DMS153 treated with DMSO at 0.1 percent for 48 hours (cell line): Measurements from ENCODE around the gene ST6GAL1.

Source experiments
- DNase-seq: peaks from one replicate; lab custom pipeline; 2025; ENCODE audit not compliant: unreplicated experiment; lab: John Stamatoyannopoulos, UW

Gene ST6GAL1

DNA sequence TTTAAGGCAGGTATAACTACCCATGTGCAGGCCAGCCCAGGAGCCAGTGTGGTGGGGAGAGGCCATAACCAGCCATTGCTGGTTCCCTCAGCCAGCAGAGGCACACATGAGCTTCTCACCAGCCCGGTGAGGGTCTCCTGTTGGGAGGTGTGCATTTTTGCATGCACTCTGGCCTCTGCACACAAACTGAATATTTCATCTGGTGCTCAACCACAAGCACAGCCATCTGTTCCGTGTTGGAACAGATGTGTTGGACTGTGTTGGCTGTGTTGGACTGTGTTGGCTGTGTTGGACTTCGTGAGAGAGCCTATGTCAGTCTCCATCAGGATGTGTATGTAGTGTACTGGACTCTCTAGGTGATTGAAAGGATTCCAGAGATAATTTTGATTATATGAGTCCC, 141.8 kb downstream of the ST6GAL1 start:
- DNase-seq, result no peak

DNA sequence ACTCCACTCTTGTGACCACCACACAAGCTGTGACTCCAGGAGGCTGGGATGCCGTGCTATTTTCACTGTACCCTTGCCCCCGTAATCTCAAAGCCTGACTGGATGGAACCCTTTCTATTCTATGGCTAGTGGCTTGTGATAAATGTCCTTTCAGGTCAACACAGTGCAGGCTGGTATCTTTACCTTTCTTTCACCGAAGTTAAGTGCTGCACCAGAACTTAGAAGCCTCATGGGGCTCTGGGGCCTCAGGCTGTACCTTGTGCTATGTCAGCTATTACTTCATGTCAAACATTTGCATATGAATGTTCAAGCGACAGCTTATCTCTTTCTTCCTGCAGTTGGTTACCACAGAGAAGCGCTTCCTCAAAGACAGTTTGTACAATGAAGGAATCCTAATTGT, 142.2 kb downstream of the ST6GAL1 start:
- no peak for DNase-seq

DNA sequence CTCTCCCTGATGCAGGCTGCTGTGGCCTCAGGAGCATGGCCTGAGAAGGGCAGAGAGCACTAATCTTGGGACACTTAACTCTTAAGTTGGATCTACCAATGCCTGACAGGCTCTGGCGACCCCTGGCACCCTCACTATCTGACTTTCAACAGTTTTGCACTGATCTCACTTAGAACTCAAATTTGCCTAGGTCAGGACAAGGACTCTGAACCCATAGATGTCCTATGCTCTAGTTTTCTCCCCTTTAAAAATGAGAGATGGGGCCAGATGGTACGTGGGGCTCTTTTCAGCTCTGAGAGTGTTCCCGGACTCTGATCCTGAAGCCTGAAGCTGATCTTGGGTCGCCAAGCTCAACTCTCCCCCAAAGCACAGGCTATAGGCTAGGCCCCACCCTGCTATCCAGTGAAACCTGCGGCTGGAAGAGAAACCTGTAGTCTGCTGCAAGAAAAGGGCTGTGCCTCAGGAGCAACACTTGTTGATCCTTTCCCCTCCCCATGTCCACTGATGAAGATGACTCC, 143.3 kb downstream of the ST6GAL1 start:
- DNase-seq, result no peak

DNA sequence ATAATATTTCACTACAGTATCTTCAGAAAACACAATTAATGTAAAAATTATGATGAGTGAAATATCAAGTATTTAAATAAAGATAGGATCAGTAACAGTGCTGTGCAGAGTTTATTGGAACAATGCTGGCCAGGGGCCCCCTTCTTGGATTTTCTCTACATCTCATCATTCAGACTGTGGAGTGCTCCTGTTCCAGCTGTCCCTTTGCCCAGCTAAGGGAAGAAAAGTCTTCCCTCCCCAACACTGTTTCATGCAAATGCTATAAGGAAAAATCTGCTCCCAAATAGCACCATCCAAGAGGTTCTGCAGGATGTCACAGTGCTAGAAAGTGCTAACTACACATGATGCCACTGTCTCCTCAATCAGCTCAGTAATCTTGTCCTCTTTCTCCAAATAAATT, 144.5 kb downstream of the ST6GAL1 start:
- DNase-seq, result no peak

DNA sequence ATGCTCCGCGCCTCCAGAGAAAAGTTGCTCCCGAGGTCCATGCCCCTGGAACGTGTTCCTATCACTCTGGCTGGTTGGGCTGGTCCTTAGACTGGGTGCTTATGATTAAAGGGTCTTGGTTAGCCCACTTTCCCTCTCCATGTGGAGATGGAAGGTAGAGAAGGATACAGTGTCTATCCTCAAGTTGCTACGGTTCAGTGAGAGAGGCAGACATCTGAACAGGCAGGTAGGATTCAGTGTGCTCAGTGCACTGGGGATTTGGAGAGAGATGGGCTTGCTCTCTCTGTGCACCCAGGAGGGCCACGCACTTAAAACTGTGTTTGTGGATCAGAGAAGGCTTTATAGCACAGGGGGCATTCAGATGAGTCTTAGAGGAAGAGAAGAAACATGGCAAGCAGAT, 146.0 kb downstream of the ST6GAL1 start:
- no peak for DNase-seq

DNA sequence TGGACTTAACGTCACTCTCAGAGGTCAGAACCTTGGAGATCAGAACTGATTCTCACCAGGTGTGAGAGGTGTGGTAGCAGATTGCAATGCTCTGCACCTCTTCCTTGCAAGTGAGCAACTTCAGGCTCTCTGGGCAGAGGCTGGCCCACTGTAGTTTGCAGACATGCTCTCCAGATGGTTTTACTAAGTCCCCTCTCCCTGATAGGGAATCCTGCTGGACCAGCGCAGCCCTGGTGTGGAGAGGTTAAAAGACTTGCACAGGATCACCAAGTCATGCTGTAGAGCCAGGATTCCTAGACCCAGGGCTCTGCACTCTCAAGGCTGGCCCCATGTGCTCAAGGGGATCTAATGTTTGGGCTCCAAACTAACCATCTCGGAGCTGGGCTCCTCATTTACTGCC, 146.8 kb downstream of the ST6GAL1 start:
- DNase-seq, result no peak

DNA sequence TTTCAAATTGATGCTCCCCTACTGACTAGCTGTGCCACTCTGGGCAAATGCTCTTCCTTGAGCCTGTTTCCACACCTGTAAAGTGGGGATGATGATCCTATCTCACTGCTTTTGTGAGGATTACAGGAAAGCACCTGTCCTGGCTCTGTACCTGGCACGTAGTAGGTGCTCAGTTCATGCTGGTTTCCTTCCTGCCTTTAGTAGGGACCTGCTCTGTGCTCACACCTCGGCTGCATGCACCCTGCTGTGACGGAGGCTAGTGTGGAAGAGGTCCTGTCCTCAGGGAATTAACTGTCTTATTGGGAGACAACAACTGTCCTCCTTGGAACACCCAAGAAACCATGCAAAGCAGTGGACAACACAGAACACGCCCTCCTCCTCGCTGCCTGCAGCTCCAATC, 147.2 kb downstream of the ST6GAL1 start:
- no peak for DNase-seq

DNA sequence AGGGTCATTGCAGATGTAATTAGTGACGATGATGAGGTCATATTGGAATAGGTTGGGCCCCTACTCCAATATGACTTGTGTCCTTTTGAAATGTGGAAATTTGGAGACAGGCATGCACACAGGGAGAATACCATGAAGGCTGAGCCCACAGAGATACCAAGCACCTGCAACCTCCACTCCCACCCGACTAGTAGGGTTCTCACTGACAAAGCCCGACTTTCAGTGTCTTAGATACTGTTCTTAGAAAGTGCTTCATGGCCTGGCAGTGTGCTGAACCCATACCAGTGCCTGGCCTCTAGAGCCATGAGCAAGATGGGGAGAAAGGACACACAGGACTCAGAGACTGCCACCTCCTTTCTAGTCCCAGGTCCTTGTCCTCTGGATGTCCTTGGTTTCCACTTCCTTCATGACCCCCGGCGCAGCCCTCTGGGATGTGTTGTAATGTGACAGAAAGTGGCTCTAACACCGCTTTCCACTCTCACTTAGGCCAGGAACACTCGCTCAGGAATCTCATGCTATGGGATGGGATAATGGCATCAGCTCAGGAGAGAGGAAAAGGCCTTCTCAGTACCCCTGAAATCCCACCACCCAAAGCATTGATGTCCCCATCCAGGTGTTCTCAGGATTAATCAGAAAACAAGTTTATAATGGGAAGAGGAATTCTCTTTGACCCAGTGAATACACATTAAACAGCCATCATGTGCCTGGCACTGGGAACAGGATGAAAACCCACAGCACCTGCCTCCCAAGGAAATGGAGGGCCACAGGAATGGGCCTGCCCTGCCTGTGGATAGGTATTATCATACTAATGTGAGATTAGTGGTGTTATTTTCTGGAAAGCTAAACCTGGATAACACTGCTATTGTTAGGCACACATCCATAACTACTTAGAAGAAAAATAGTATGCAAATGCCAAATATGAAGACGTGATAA, 149.0 kb downstream of the ST6GAL1 start:
- no peak for DNase-seq

DNA sequence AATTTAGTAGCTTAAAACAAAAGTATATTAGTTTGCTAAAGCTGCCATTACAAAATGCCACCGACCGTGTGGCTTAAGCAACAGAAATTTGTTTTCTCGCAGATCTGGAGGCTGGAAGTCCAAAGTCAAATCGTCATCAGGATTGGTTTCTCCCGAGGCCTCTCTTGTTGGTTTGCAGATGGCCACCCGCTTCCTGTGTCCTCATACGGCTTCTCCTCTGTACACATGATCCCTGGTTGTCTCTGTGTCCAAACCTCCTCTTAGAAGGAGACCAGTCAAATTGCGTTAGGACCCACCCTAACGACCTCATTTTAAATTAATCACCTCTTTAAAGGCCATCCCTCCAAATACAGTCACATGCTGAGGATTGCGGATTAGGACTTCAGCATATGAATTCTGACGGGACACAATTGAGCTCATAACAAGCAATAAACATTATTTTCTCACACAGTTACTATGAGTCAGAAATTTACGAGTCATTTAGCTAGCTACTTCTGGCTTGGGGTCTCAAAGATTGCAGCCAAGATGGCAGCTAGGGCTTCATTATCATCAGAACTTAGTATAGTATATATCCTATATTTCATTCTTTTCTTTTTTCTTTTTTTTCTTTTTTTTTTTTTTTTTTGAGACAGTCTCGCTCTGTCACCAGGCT, 150.6 kb downstream of the ST6GAL1 start:
- no peak for DNase-seq

DNA sequence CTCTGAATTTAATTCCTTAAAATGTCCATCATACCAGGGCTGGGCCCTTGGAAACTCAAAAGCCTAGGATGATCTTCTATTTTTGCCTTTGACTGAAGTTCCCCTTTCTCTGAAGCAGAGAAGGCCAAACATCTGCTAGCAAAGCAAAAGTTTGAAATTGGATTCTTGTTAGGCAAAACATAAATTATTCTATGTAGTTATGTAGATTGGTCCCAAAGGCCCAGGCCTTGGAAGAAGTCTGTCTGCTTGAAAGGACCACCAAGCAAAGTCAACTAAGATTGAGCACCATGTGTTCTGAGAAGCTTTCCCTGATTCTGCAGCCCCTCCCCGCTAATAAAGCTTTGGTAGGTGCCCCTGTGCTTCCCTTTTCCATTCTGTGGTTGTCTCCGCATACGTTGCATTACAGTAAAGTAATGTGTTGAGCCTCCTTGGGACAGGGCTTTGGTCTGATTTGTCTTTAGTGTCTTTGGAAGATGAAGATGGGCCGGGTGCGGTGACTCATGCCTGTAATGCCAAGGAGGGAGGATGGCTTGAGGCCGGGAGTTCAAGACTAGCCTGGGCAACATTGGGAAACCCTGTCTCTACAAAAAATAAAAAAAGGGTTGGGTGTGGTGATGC, 152.5 kb downstream of the ST6GAL1 start:
- no peak for DNase-seq

DNA sequence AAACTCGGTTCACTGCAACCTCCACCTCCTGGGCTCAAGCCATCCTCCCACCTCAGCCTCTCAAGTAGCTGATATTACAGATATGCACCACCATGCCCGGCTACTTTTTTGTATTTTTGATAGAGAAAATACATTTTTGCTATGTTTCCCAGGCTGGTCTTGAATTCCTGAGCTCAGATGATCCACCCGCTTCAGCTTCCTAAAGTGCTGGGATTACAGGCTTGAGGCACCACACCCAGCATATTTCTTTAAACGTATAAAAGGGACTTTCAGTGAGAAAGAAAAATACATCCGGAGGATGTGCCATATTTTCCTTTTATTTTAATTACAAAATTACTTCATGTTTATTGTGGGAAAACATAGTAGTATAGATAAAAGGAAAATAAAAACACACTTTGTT, 153.8 kb downstream of the ST6GAL1 start:
- no peak for DNase-seq

DNA sequence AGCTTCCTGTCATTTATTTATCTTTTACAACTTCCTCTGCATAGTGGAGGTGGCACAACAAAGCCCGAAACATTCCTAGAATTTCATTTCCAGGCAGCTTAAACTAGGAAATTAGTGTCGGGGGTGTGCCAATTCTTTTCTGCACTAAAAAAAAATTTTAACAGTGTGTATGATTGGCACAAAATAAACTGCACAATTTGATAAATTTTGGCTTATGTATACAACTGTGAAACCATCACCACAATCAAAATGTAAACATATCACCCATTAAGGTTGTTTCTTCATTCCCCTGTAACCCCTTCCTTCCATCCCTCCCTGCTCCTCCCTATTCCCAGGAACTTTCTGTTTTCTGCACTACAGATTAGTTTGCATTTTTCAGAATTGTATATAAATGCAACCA, 154.3 kb downstream of the ST6GAL1 start:
- DNase-seq, result no peak

DNA sequence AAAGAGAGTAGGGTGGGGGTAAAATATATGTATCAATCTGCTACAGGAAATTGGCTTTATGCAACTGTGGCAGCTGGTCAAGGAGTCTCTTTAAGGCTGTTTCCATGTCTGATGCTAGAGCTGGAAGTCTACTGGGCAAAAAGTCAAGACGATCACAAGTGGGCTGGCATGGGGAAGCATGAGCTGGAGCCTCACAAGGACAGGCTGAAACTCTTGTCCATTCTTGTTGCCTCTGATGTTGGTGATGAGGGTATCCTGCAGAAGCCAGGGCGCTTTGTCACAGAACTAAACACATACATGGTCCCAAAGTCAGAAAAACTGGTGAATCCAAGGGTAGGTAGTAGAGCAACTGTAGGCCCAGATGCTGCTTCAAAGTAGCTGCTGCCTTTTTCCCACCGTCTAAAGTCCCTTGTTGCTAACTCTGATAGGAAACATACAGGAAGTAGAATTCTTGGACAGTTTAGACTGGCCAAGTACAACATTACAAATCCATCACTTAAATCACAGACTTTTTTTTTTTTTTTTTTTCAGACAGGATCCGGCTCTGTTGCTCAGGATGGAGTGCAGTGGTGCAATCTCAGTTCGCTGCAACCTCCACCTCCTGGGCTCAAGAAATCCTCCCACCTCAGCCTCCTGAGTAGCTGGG, 154.8 kb downstream of the ST6GAL1 start:
- DNase-seq, result no peak

DNA sequence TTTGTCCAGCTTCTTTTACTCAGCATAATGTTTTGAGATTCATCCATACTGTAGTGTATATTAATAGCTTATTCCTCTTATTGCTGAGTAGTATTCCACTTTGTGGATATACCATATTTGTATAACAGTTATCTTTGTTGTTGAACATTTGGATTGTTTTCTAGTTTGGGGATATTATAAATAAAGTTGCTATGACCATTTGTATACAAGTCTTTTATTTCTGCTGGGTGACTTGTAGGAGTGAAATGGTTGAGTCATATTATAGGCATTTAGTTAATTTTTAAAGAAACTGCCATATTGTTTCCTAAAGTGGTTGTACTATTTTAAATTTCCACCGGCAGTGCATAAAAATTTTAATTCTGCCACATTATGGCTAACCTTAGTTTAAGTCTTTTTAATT, 155.6 kb downstream of the ST6GAL1 start:
- no peak for DNase-seq

DNA sequence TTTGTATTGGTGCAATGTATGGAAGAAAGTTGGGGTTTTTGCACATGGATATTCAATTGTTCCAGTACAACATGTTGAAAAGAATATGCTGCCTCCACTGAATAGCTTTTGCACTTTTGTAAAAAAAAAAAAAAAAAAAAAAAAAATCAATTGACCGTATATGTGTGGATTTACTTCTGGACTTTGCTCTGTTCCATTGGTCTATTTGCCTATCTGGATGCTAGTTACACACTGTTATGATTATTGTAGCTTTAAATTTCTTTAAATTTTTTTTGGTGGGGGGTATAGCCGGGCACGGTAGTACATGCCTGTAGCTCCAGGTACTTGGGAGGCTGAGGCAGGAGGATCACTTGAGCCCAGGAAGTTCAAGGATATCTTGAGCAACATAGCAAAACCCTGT, 156.5 kb downstream of the ST6GAL1 start:
- no peak for DNase-seq

DNA sequence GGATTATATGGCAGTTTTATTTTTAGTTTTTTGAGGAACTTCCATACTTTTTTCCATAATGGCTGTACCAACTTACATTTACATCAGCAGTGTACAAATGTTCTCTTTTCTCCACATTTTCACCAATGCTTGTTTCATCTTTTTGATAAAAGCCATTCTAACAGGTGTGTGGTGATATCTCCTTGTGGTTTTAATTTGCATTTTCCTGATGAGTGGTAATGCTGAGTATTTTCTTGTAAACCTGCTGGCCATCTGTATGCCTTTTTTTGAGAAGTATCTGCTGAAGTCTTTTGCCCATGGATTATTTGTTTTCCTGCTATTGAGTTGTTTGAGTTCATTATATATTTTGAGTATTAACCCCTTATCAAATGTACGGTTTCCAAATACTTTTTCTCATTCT, 158.4 kb downstream of the ST6GAL1 start:
- no peak for DNase-seq

DNA sequence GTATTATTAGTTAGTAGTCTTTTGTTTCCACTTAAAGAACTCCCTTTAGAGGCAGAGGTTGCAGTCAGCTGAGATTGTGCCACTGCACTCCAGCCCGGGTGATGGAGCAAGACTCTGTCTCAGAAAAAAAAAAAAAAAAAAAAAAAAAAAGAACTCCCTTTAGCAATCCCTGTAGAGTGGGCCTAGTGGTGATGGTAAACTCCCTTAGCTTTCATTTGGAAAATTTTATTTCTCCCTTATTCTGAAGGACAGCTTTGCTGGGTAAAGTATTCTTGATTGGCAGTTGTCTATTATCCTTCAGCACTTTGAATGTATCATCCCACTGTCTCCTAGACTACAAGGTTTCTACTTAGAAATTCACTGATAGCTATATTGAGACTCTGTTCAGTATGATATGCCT, 163.0 kb downstream of the ST6GAL1 start:
- no peak for DNase-seq

DNA sequence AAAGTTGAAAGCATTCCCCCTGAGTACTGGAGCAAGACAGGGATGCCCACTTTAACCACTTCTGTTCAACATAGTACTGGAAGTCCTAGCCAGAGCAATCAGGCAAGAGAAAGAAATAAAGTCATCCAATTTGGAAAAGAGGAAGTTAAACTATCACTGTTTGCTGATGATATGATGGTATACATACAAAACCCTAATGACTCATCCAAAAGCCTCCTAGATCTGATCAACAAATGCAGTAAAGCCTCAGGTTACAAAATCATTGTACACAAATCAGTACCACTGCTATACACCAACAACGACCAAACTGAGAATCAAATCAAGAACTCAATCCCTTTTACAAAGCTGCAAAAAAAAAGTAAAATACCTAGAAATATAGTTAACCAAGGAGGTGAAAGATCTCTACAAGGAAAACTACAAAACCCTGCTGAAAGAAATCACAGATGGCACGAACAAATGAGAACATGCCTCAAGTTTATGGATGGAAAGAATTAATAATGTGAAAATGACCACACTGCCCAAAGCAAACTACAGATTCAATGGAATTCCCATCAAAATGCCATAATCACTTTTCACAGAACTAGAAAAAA, 168.7 kb downstream of the ST6GAL1 start:
- DNase-seq, result no peak

DNA sequence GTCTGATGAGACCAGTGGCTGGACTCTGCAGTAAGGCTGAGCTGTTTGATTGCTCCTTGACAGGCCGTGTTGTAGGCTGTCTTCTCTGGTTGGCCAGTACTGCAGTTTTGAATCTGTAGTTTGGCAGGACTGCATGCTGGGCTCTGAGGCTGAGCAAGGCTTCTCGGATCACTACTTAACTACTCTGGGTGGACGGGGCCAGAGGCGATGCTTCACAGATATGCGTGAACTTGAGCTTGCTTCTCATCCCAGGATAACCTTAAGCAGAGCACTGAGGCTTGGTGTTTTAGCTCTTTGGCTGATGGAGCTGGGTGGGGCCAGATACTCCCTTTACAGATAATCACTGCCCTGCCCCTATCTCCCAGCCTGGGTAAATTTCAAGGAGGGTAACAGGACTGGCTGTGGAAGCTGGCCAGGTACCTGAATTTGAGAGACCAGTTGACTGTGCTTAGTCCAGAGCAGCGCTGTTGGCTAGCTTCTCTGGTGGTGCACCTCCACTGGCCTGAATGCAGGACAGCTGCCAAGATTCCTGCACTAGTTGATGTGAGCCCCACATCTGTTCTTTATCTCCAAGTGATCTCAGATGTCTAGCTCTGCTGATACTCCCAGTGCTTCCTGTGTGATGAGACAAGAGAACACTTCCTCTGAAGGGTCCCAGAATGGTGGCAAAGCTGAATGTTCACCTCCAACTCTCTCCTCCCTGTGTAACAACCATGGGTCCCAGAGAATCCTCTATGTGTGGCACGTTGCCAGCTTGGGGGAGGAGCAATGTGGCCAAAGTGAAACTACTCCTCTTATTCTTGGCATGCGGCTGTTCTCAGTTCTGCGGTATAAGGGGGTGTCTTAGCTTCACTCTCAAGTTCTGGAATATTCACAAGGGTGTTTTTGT, 171.1 kb downstream of the ST6GAL1 start:
- DNase-seq, result no peak

DNA sequence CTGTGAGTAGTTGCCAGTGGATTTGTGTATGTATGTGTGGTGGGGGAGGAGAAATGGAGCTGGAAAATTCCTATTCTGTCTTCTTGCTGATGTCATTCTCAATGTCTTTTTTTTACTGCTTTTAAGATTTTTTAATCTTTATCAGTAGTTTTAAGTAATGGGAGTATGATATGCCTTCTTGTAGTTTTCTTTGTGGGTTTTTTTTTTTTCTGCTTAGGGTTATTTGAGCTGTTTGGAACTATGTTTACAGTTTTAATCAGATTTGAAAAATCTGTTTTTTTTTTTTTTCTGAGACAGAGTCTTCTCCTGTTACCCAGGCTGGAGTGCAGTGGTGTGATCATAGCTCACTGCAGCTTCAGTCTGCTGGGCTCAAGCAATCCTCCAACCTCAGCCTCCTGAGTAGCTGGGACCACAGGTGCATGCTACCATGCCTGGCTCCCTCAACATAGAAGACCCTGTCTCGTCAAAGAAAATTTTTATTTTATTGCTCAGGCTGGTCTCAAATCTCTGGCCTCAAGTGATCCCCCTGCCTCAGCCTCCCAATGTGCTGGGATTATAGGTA, 171.8 kb downstream of the ST6GAL1 start:
- no peak for DNase-seq
